ENCODE measurements around the gene CRACR2B.

CRACR2B gene

GRCh38 chr11:827897-828192 is at the start of gene CRACR2B:
Gene CRACR2B, plus strand, starts transcription at chr11:827919. Its CDS starts 689 bp downstream, at chr11:828608.
- DNase-seq, result no peak

- no peak for DNase-seq
Observed at GRCh38 chr11:778976-779954, 48.5 kb upstream of the CRACR2B start.

GRCh38 chr11:779955-780532 is 47.7 kb upstream of the CRACR2B start:
- no peak for DNase-seq

- DNase-seq, result no peak
Observed at GRCh38 chr11:782264-783174, 45.2 kb upstream of the CRACR2B start.

- no peak for DNase-seq
Observed at GRCh38 chr11:783581-784015, 44.1 kb upstream of the CRACR2B start.

- no peak for DNase-seq
Observed at GRCh38 chr11:786235-787083, 41.3 kb upstream of the CRACR2B start.

GRCh38 chr11:787084-787675 is 40.5 kb upstream of the CRACR2B start:
- DNase-seq, result no peak

GRCh38 chr11:788009-788640 is 39.6 kb upstream of the CRACR2B start:
- no peak for DNase-seq

GRCh38 chr11:788953-789940 is 38.5 kb upstream of the CRACR2B start:
- no peak for DNase-seq

- no peak for DNase-seq
Observed at GRCh38 chr11:789943-790342, 37.8 kb upstream of the CRACR2B start, which contains the start of gene CEND1. Gene CEND1, minus strand, starts transcription at chr11:790090. Its CDS starts 1,514 bp downstream, at chr11:788576.

GRCh38 chr11:790721-791564 is 36.8 kb upstream of the CRACR2B start:
- DNase-seq, result peak; percentile 14

GRCh38 chr11:791658-792534 is 35.8 kb upstream of the CRACR2B start:
- DNase-seq, result no peak

GRCh38 chr11:792535-792821 is 35.2 kb upstream of the CRACR2B start:
- no peak for DNase-seq

GRCh38 chr11:792873-793272 is 34.8 kb upstream of the CRACR2B start:
- DNase-seq, result no peak

- DNase-seq, result no peak
Observed at GRCh38 chr11:793556-793955, 34.2 kb upstream of the CRACR2B start.

GRCh38 chr11:794013-794765 is 33.5 kb upstream of the CRACR2B start:
- no peak for DNase-seq

All from T1000 (cell line).